Panc1 (cell line): ENCODE data around the gene MXD3. TPM values are rescaled to one million over a fixed set of nuclear protein-coding genes. Genes with fewer than 3 reads are reported as not detected.

Experiments used
- ATAC-seq: fragments of 200-7000 bp; cut with Tn5 transposase; 2 replicates; pipeline ENCODE4 v1.9.1; 2020; ENCODE audit warnings: mild to moderate bottlenecking, moderate library complexity
- BruUV-seq: library from RNA; stranded (reverse); fragments of 400-500 nt; replicated peaks from 2 replicates; lab custom pipeline; 2021; lab: Mats Ljungman, UMichigan
- CTCF ChIA-PET: fragments of 300-600 bp; sonication (Branson Sonifier 250); formaldehyde crosslinking; loops from one replicate; lab custom pipeline; 2022; ENCODE audit warnings: antibody characterized with exemption; lab: Charles Lee
- POLR2A ChIA-PET: fragments of 300-600 bp; sonication (Branson Sonifier 250); formaldehyde crosslinking; loops from one replicate; lab custom pipeline; 2022; ENCODE audit warnings: antibody characterized with exemption; lab: Charles Lee
- DNase-seq: peaks from one replicate; pipeline ENCODE4 v3.0.0-alpha.2; 2010; ENCODE audit warnings: low read depth, low spot score
- H3K27ac ChIP-seq: 2 replicates; pipeline ENCODE4 v1.5.1; 2011; ENCODE audit warnings: mild to moderate bottlenecking, low read length, inconsistent platforms
- H3K27me3 ChIP-seq: fragments of 200-500 bp; sonication (Bioruptor generic); 2 replicates; pipeline ENCODE4 v1.6.0; 2014; ENCODE audit warnings: low read length, inconsistent platforms; ENCODE audit not compliant: control insufficient read depth, insufficient read depth
- H3K36me3 ChIP-seq: fragments of 200-500 bp; sonication (Bioruptor generic); 2 replicates; pipeline ENCODE4 v1.5.1; 2014; ENCODE audit warnings: inconsistent platforms, mild to moderate bottlenecking, low read length, moderate library complexity; ENCODE audit not compliant: control insufficient read depth, insufficient read depth
- H3K4me1 ChIP-seq: 2 replicates; pipeline ENCODE4 v1.5.1; 2011; ENCODE audit warnings: inconsistent platforms, mild to moderate bottlenecking, low read length, moderate library complexity; ENCODE audit not compliant: control insufficient read depth, insufficient read depth
- H3K4me3 ChIP-seq, 2 experiments: 2 replicates each; pipeline ENCODE4 v1.5.1; 2011 to 2012; ENCODE audit warnings: low read depth in 2 of 2, low read length in 2 of 2, mild to moderate bottlenecking in 2 of 2, inconsistent platforms in 1 of 2, moderate library complexity in 1 of 2
- H3K9me3 ChIP-seq: fragments of 200-500 bp; sonication (Bioruptor generic); 2 replicates; pipeline ENCODE4 v1.5.1; 2014; ENCODE audit warnings: low read depth, mild to moderate bottlenecking, inconsistent platforms, low read length, moderate library complexity; ENCODE audit not compliant: control insufficient read depth, insufficient read depth
- CTCF ChIP-seq: fragments of 450-650 bp; IDR thresholded peaks from 2 replicates; pipeline ENCODE4 v1.5.1; 2017; ENCODE audit warnings: mild to moderate bottlenecking
- POLR2AphosphoS5 ChIP-seq: IDR thresholded peaks from 2 replicates; pipeline ENCODE4 v1.6.1; 2012; ENCODE audit warnings: mild to moderate bottlenecking, low read depth, low read length, moderate library complexity
- SIN3A ChIP-seq: IDR thresholded peaks from 2 replicates; pipeline ENCODE4 v1.6.1; 2012; ENCODE audit warnings: low read depth, mild to moderate bottlenecking, low read length, moderate library complexity, borderline replicate concordance; ENCODE audit not compliant: insufficient read depth
- TCF7L2 ChIP-seq: IDR thresholded peaks from 2 replicates; pipeline ENCODE4 v1.6.1; 2011; ENCODE audit warnings: mild to moderate bottlenecking, low read depth, low read length, inconsistent platforms
- in situ Hi-C: cut with HindIII; loops from 2 replicates; pipeline ENCODE4 v1.10.0; 2016; ENCODE audit warnings: low sequenced_read_pairs, low pct_unique_long_range_greater_than_20kb
- intact Hi-C: fragments of 100-400 bp; cut with micrococcal nuclease; formaldehyde crosslinking; loops from one replicate; pipeline ENCODE4 v1.10.0; 2022; ENCODE audit not compliant: unreplicated experiment
- total RNA-seq: library from RNA; stranded (reverse); gene quantifications from one replicate; pipeline ENCODE4 v1.2.1, GENCODE V29; 2021; ENCODE audit not compliant: unreplicated experiment
- TF ChIP-seq, protein P1 (sequence below), 2 experiments: IDR thresholded peaks; 2 replicates each; pipeline ENCODE4 v1.6.1; 2011 to 2012; ENCODE audit warnings: low read depth in 2 of 2, control low read depth in 1 of 2, low read length in 1 of 2, mild to moderate bottlenecking in 1 of 2, moderate library complexity in 1 of 2; ENCODE audit not compliant: insufficient read depth in 1 of 2

MXD3 gene
- total RNA-seq, 1 experiment from 2014 or later = 12.0 TPM

- no peak for DNase-seq
- H3K27me3 ChIP-seq = no peaks in the 10 kb centered on the region
- no peak overlapping the region for H3K27ac ChIP-seq
- ChIA-PET CTCF (interaction anchor here (0.7 to 1.0 kb wide), 2 partner anchors 16 to 47 kb away, joined by 5 to 8 read pairs; no protein-coding TSS in a partner anchor), POLR2A (no interaction called here)
- no peaks in the 10 kb centered on the region for H3K36me3 ChIP-seq
- BruUV-seq = no TSS peak
- in situ Hi-C loops (no loop called here), intact Hi-C loops (no loop called here)
- TF ChIP-seq, protein P1, sequence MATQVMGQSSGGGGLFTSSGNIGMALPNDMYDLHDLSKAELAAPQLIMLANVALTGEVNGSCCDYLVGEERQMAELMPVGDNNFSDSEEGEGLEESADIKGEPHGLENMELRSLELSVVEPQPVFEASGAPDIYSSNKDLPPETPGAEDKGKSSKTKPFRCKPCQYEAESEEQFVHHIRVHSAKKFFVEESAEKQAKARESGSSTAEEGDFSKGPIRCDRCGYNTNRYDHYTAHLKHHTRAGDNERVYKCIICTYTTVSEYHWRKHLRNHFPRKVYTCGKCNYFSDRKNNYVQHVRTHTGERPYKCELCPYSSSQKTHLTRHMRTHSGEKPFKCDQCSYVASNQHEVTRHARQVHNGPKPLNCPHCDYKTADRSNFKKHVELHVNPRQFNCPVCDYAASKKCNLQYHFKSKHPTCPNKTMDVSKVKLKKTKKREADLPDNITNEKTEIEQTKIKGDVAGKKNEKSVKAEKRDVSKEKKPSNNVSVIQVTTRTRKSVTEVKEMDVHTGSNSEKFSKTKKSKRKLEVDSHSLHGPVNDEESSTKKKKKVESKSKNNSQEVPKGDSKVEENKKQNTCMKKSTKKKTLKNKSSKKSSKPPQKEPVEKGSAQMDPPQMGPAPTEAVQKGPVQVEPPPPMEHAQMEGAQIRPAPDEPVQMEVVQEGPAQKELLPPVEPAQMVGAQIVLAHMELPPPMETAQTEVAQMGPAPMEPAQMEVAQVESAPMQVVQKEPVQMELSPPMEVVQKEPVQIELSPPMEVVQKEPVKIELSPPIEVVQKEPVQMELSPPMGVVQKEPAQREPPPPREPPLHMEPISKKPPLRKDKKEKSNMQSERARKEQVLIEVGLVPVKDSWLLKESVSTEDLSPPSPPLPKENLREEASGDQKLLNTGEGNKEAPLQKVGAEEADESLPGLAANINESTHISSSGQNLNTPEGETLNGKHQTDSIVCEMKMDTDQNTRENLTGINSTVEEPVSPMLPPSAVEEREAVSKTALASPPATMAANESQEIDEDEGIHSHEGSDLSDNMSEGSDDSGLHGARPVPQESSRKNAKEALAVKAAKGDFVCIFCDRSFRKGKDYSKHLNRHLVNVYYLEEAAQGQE (IDR thresholded peaks at IDR 0.05; ENCODE audit: insufficient read depth in 1 of 2, low read depth in 2 of 2, low read length in 1 of 2) = no peak
- TF ChIP-seq SIN3A (no peak), CTCF (no peak), TCF7L2 (no peak), POLR2AphosphoS5 (no peak)
- no peaks in the 10 kb centered on the region for H3K9me3 ChIP-seq
- no peak overlapping the region for H3K4me3 ChIP-seq
- no peak for ATAC-seq
- H3K4me1 ChIP-seq = 0 out of 2 replicates have a peak, but pooled peaks cover 2% of the 10 kb centered on the region
Measured at GRCh38 chr5:177356746-177357145, 45.0 kb upstream of the MXD3 start.

- POLR2A ChIA-PET = no interaction called here
- no peaks in the 10 kb centered on the region for H3K36me3 ChIP-seq
- H3K27ac ChIP-seq = no peak overlapping the region
- in situ Hi-C loops = no loop called here
- H3K4me3 ChIP-seq = no peak overlapping the region
- intact Hi-C loops = no loop called here
- no peaks in the 10 kb centered on the region for H3K9me3 ChIP-seq
- DNase-seq (no peak), ATAC-seq (no peak)
- 0 out of 2 replicates have a peak, but pooled peaks cover 2% of the 10 kb centered on the region for H3K4me1 ChIP-seq
- CTCF ChIA-PET = interaction anchor here (1.0 kb wide), 1 partner anchor 46 kb away, joined by 5 read pairs; no protein-coding TSS in a partner anchor
- BruUV-seq = no TSS peak
- no peaks in the 10 kb centered on the region for H3K27me3 ChIP-seq
- TF ChIP-seq, protein P1 (IDR thresholded peaks at IDR 0.05; ENCODE audit: insufficient read depth in 1 of 2, low read depth in 2 of 2, low read length in 1 of 2) = no peak
- no peak for TF ChIP-seq TCF7L2
Measured at GRCh38 chr5:177355868-177356168, 44.1 kb upstream of the MXD3 start.
